H1 (cell line): ENCODE results near the gene EGLN3.

Experiments
- POLR2AphosphoS5 ChIP-seq: IDR thresholded peaks from 2 replicates; pipeline ENCODE4 v1.6.1; 2011; ENCODE audit warnings: low read depth, low read length
- RAD21 ChIP-seq, 2 experiments: IDR thresholded peaks in 1 of 2; conservative IDR thresholded peaks in 1 of 2; 2 replicates each; pipeline ENCODE4 v1.6.1; 2011; ENCODE audit warnings: low read depth in 2 of 2, low read length in 2 of 2, improper control_type of control experiment in 1 of 2, inconsistent platforms in 1 of 2, mild to moderate bottlenecking in 1 of 2, moderate library complexity in 1 of 2
- TF ChIP-seq, protein P1 (sequence below), 3 experiments: IDR thresholded peaks; 1 replicate in 2 of 3; 2 replicates in 1 of 3; pipeline versions ENCODE4 v1.5.1 to v1.6.1; 2011; ENCODE audit warnings: low read length in 3 of 3, mild to moderate bottlenecking in 3 of 3, inconsistent platforms in 2 of 3, low read depth in 1 of 3, moderate library complexity in 1 of 3; ENCODE audit not compliant: insufficient read depth in 1 of 3; ENCODE audit errors: control extremely low read depth in 1 of 3

DNA sequence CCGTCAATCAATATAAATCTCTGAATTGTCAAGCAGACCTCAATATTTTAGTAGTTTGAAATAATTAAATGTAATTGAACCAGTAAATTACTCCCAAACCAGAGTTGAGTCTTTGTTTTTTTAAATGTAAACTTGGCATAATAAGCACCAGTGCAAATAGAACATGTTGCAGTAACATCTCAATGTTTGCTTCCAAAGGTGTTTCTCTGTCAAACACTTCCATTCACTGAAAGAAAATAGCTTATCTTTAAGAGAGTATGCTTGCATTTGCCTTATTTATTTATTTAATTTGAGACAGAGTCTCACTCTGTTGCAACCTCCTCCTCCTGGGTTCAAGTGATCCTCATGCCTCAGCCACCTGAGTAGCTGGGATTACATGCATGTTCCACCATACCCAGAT is 39.9 kb upstream of the EGLN3 start:
- TF ChIP-seq, protein P1, sequence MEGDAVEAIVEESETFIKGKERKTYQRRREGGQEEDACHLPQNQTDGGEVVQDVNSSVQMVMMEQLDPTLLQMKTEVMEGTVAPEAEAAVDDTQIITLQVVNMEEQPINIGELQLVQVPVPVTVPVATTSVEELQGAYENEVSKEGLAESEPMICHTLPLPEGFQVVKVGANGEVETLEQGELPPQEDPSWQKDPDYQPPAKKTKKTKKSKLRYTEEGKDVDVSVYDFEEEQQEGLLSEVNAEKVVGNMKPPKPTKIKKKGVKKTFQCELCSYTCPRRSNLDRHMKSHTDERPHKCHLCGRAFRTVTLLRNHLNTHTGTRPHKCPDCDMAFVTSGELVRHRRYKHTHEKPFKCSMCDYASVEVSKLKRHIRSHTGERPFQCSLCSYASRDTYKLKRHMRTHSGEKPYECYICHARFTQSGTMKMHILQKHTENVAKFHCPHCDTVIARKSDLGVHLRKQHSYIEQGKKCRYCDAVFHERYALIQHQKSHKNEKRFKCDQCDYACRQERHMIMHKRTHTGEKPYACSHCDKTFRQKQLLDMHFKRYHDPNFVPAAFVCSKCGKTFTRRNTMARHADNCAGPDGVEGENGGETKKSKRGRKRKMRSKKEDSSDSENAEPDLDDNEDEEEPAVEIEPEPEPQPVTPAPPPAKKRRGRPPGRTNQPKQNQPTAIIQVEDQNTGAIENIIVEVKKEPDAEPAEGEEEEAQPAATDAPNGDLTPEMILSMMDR (IDR thresholded peaks at IDR 0.05; ENCODE audit: control extremely low read depth in 1 of 3, insufficient read depth in 1 of 3, low read depth in 1 of 3, low read length in 3 of 3): no peak
- TF ChIP-seq RAD21 (IDR thresholded peaks at IDR 0.05 in 1 of 2, conservative IDR thresholded peaks at IDR 0.05 in 1 of 2; ENCODE audit: low read depth in 2 of 2, low read length in 2 of 2) (no peak), POLR2AphosphoS5 (no peak)
